ENCODE results near the gene ALG8. TPM values are rescaled to one million over a fixed set of nuclear protein-coding genes. Genes with fewer than 3 reads are reported as not detected.
A peak's percentile ranks its signal among the peaks of the same experiment; 100 is the strongest.

ALG8 gene
- total RNA-seq, 1 donor: 17.1 TPM

- H3K9me3 ChIP-seq (ENCODE audit: low read depth, low read length): no peaks in the 10 kb centered on the region
- H3K4me1 ChIP-seq (ENCODE audit: insufficient read depth, low read length): peaks cover 32% of the 10 kb centered on the region
- no peak overlapping the region for H3K4me3 ChIP-seq (ENCODE audit: low read length)
- H3K27me3 ChIP-seq (ENCODE audit: insufficient read depth, low read length): no peaks in the 10 kb centered on the region
Measured at GRCh38 chr11:78140392-78141077, 1.1 kb upstream of the ALG8 start.

GRCh38 chr11:78138694-78139421, 568 bp downstream of the ALG8 start:
- H3K27me3 ChIP-seq (ENCODE audit: insufficient read depth, low read length): no peaks in the 10 kb centered on the region
- H3K4me3 ChIP-seq (ENCODE audit: low read length): peak overlapping the region; percentile 62
- peaks cover 32% of the 10 kb centered on the region for H3K4me1 ChIP-seq (ENCODE audit: insufficient read depth, low read length)
- H3K9me3 ChIP-seq (ENCODE audit: low read depth, low read length): no peaks in the 10 kb centered on the region

GRCh38 chr11:78138291-78138690, 1.1 kb downstream of the ALG8 start:
- Histone ChIP-seq H3K27me3 (ENCODE audit: insufficient read depth, low read length) (no peaks in the 10 kb centered on the region), H3K4me3 (ENCODE audit: low read length) (no peak overlapping the region), H3K9me3 (ENCODE audit: low read depth, low read length) (no peaks in the 10 kb centered on the region), H3K4me1 (ENCODE audit: insufficient read depth, low read length) (peaks cover 27% of the 10 kb centered on the region)

GRCh38 chr11:78132475-78132874, 7.0 kb downstream of the ALG8 start:
- Histone ChIP-seq H3K27me3 (ENCODE audit: insufficient read depth, low read length) (no peaks in the 10 kb centered on the region), H3K4me1 (ENCODE audit: insufficient read depth, low read length) (no peaks in the 10 kb centered on the region), H3K9me3 (ENCODE audit: low read depth, low read length) (no peaks in the 10 kb centered on the region), H3K4me3 (ENCODE audit: low read length) (no peak overlapping the region)

- H3K27me3 ChIP-seq (ENCODE audit: insufficient read depth, low read length): no peaks in the 10 kb centered on the region
- H3K9me3 ChIP-seq (ENCODE audit: low read depth, low read length): no peaks in the 10 kb centered on the region
- H3K4me3 ChIP-seq (ENCODE audit: low read length): no peak overlapping the region
- no peaks in the 10 kb centered on the region for H3K4me1 ChIP-seq (ENCODE audit: insufficient read depth, low read length)
Measured at GRCh38 chr11:78131956-78132355, 7.5 kb downstream of the ALG8 start.

GRCh38 chr11:78127403-78127802, 12.0 kb downstream of the ALG8 start:
- Histone ChIP-seq H3K9me3 (ENCODE audit: low read depth, low read length) (no peaks in the 10 kb centered on the region), H3K4me3 (ENCODE audit: low read length) (no peak overlapping the region), H3K27me3 (ENCODE audit: insufficient read depth, low read length) (no peaks in the 10 kb centered on the region), H3K4me1 (ENCODE audit: insufficient read depth, low read length) (no peaks in the 10 kb centered on the region)

GRCh38 chr11:78112582-78113275, 26.7 kb downstream of the ALG8 start:
- no peak overlapping the region for H3K4me3 ChIP-seq (ENCODE audit: low read length)
- no peaks in the 10 kb centered on the region for H3K4me1 ChIP-seq (ENCODE audit: insufficient read depth, low read length)
- no peaks in the 10 kb centered on the region for H3K9me3 ChIP-seq (ENCODE audit: low read depth, low read length)
- no peaks in the 10 kb centered on the region for H3K27me3 ChIP-seq (ENCODE audit: insufficient read depth, low read length)

- no peak overlapping the region for H3K4me3 ChIP-seq (ENCODE audit: low read length)
Measured at GRCh38 chr11:78111298-78111697, 28.1 kb downstream of the ALG8 start.

GRCh38 chr11:78110830-78111229, 28.6 kb downstream of the ALG8 start:
- H3K4me1 ChIP-seq (ENCODE audit: insufficient read depth, low read length): no peaks in the 10 kb centered on the region
- no peaks in the 10 kb centered on the region for H3K27me3 ChIP-seq (ENCODE audit: insufficient read depth, low read length)
- H3K4me3 ChIP-seq (ENCODE audit: low read length): no peak overlapping the region
- no peaks in the 10 kb centered on the region for H3K9me3 ChIP-seq (ENCODE audit: low read depth, low read length)

More at GRCh38 chr11:78111298-78111697, 28.1 kb downstream of the ALG8 start:
- Histone ChIP-seq H3K4me1 (ENCODE audit: insufficient read depth, low read length) (no peaks in the 10 kb centered on the region), H3K27me3 (ENCODE audit: insufficient read depth, low read length) (no peaks in the 10 kb centered on the region), H3K9me3 (ENCODE audit: low read depth, low read length) (no peaks in the 10 kb centered on the region)

- Histone ChIP-seq H3K9me3 (ENCODE audit: low read depth, low read length) (no peaks in the 10 kb centered on the region), H3K27me3 (ENCODE audit: insufficient read depth, low read length) (no peaks in the 10 kb centered on the region), H3K4me3 (ENCODE audit: low read length) (no peak overlapping the region), H3K4me1 (ENCODE audit: insufficient read depth, low read length) (no peaks in the 10 kb centered on the region)
Measured at GRCh38 chr11:78110351-78110750, 29.1 kb downstream of the ALG8 start.

- Histone ChIP-seq H3K4me1 (ENCODE audit: insufficient read depth, low read length) (no peaks in the 10 kb centered on the region), H3K9me3 (ENCODE audit: low read depth, low read length) (no peaks in the 10 kb centered on the region), H3K27me3 (ENCODE audit: insufficient read depth, low read length) (no peaks in the 10 kb centered on the region), H3K4me3 (ENCODE audit: low read length) (no peak overlapping the region)
Measured at GRCh38 chr11:78109081-78110015, 30.1 kb downstream of the ALG8 start.

- no peak overlapping the region for H3K4me3 ChIP-seq (ENCODE audit: low read length)
- no peaks in the 10 kb centered on the region for H3K4me1 ChIP-seq (ENCODE audit: insufficient read depth, low read length)
- H3K9me3 ChIP-seq (ENCODE audit: low read depth, low read length): no peaks in the 10 kb centered on the region
- no peaks in the 10 kb centered on the region for H3K27me3 ChIP-seq (ENCODE audit: insufficient read depth, low read length)
Measured at GRCh38 chr11:78100676-78101472, 38.6 kb downstream of the ALG8 start.

- H3K9me3 ChIP-seq (ENCODE audit: low read depth, low read length): no peaks in the 10 kb centered on the region
- no peaks in the 10 kb centered on the region for H3K27me3 ChIP-seq (ENCODE audit: insufficient read depth, low read length)
- no peak overlapping the region for H3K4me3 ChIP-seq (ENCODE audit: low read length)
- H3K4me1 ChIP-seq (ENCODE audit: insufficient read depth, low read length): no peaks in the 10 kb centered on the region
Measured at GRCh38 chr11:78100261-78100660, 39.2 kb downstream of the ALG8 start.

- Histone ChIP-seq H3K4me1 (ENCODE audit: insufficient read depth, low read length) (no peaks in the 10 kb centered on the region), H3K9me3 (ENCODE audit: low read depth, low read length) (no peaks in the 10 kb centered on the region), H3K27me3 (ENCODE audit: insufficient read depth, low read length) (no peaks in the 10 kb centered on the region), H3K4me3 (ENCODE audit: low read length) (no peak overlapping the region)
Measured at GRCh38 chr11:78099666-78100065, 39.8 kb downstream of the ALG8 start.
